NCI-H2196 treated with DMSO at 0.1 percent for 48 hours (cell line): ENCODE data around the gene GUK1.

Experiments used
- DNase-seq: peaks from one replicate; lab custom pipeline; 2025; ENCODE audit not compliant: unreplicated experiment; lab: John Stamatoyannopoulos, UW

GUK1 gene, protein sequence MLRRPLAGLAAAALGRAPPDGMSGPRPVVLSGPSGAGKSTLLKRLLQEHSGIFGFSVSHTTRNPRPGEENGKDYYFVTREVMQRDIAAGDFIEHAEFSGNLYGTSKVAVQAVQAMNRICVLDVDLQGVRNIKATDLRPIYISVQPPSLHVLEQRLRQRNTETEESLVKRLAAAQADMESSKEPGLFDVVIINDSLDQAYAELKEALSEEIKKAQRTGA

GRCh38 chr1:228139931-228140723, at the start of gene GUK1:
Gene GUK1 (plus strand): TSS chr1:228140279. CDS start chr1:228140303, 24 bp downstream.
- peak; percentile 99 for DNase-seq

DNA sequence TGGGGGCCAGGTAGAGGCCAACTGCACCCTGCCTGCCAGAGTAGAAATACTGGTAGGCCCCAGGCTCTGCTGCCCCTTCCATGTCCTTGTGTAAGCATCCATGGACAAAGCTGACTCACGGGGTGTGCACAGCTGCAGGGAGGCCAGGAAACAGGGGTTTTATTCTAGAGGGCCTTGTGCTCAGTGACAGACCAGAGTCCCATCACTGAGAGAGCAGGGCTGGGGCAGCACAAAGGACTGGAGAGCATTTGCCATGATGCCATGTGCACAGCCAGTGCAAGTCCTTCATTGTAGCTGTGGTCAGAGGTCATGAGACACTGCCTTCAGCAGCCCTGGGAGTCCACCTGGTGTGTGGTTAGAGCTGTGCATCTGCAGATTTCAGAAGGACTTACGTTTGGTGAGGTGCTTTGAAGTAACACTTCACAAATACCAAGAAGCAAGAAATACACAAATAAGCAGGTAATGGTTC, 49.4 kb upstream of the GUK1 start:
- DNase-seq: no peak

- no peak for DNase-seq
Measured at GRCh38 chr1:228091084-228091483, 49.0 kb upstream of the GUK1 start.

- DNase-seq: no peak
Measured at GRCh38 chr1:228092342-228093049, 47.6 kb upstream of the GUK1 start.

- no peak for DNase-seq
Measured at GRCh38 chr1:228093050-228093906, 46.8 kb upstream of the GUK1 start.

GRCh38 chr1:228094432-228095016, 45.6 kb upstream of the GUK1 start:
- no peak for DNase-seq

- no peak for DNase-seq
Measured at GRCh38 chr1:228095161-228095560, 44.9 kb upstream of the GUK1 start.

DNA sequence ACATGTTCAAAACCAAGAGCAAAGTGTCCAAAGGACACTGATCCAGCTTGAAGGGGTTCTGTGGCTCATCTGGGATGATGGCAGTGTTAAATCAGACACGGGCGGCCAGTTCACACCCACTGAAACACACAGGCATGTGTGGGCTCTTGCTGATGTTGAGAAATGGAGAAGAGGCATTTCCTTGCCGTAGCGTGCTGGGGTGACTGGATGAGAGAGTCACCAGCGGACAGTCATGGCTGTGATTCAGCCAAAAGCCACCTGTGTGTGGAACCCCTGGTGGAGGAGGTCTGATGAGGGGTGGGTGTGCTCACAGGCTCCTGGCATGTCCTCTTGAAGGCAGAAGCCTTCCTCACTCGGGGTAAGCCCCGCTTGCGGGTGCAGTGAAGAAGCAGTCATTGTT, 44.1 kb upstream of the GUK1 start:
- no peak for DNase-seq

DNA sequence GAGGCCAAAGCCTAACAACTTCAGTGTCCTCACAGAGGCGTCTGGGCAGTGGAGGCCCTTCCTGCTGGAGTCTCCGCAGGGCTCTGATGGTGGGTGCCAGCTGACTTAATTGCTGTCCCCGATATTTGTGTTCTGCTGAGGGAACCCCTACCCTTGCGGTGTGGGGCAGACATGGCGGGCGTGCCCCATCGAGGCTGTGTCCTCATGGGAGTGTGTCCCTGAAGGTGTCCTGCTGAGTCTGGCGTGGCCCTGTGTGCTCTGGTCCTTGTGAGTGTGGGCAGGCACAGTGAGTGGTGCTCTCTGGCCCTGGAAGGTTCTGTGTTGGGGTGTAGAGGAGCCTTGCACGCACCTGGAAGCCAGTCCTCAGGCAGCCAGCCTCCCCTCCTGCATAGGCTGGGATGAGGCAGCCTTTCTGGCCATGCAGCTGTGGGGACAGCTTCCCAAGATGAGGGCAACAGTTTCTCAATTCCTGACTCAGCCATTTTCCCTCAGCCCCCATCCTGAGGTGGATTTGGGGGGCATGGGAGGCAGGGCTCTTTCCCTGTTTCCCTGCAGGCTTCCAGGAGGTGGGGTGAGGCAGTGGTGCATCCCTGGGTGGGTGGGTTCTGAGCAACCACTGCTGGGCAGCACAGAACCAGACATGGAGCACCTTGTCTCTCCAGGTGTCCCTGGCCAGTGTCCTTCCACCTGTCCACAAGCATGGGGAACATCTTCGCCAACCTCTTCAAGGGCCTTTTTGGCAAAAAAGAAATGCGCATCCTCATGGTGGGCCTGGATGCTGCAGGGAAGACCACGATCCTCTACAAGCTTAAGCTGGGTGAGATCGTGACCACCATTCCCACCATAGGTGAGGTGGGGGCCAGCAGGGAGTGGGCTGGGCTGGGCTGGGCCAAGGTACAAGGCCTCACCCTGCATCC, 43.4 kb upstream of the GUK1 start:
- no peak for DNase-seq

GRCh38 chr1:228097333-228098081, 42.6 kb upstream of the GUK1 start:
- DNase-seq: no peak

- no peak for DNase-seq
Measured at GRCh38 chr1:228098323-228098931, 41.7 kb upstream of the GUK1 start.

DNA sequence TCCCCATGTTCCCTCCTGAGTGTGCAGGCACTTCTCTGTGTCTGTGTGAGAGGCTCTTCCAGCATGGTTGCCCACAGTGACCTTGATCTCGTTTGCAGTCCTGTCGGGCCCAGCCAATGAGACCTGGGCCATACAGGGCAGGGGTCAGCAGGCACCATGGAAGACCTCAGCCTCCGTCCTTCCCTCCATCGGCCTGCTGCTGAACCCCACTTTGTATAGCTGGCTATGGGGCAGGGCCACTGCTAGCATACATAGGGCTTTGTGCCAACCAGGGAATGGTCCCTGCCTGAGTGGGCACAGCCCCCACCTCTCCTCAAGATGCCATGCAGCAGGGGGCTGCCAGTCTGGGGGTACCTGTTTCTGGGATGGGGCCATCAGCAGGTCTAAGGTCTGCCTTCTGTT, 40.7 kb upstream of the GUK1 start:
- DNase-seq: no peak

DNA sequence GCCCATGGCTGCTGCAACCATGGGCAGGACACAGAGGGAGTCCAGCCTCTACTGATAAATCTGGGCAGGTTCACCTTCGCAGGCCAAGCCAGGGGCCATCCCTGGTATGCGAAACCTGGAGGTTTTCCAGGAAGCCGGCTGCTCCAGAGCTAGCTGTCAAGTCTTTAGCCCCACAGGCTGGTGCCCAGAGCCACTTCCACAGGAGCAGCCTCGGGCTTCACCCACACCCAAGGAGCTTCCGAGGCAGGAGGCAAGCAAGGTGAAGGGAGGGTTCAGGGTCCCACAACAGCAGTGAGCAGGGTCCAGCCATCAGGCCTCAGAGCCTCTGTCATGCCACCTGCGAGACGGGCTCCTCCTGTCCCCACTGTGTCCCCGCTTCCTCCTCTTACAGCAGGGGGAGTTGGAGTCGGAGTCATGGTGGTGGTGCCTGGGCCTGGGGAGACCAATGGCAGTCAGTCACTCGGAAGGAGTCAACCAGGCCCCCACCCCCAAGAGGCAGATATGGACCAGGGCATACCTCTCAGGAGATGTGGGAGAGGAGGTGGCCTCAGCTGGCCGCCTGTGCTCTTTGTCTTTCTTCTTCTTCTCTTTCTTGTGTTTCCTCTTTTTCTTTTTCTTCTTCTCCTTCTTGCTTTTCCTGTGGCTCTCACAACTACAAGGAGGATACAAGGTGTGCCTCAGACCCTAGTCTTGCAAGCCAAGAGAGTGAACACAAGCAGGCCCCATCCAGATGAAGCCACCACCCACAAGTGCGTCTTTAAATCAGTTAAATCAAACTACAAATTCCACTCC, 39.1 kb upstream of the GUK1 start:
- DNase-seq: no peak

GRCh38 chr1:228101614-228101993, 38.5 kb upstream of the GUK1 start:
- no peak for DNase-seq

- no peak for DNase-seq
Measured at GRCh38 chr1:228101994-228102790, 37.9 kb upstream of the GUK1 start.

- DNase-seq: peak; percentile 88
Measured at GRCh38 chr1:228102791-228103620, 37.1 kb upstream of the GUK1 start, which contains the start of gene C1orf35. Gene C1orf35 (minus strand): TSS chr1:228103325. CDS start chr1:228103227, 98 bp downstream.
